OCI-LY3 (cell line): ENCODE measurements around the gene RAB36.

Experiments
- H2AFZ ChIP-seq: fragments of 200-600, 300-600 bp; shearing (Covaris generic); 2 replicates; pipeline ENCODE4 v1.6.0; 2014; ENCODE audit warnings: antibody characterized with exemption, low read depth, low read length
- H3K27ac ChIP-seq: fragments of 200-600, 300-600 bp; sonication (generic); 2 replicates; pipeline ENCODE4 v1.5.1; 2014; ENCODE audit warnings: mild to moderate bottlenecking, low read length, moderate library complexity, mixed read lengths
- H3K27me3 ChIP-seq: fragments of 200-600, 300-600 bp; sonication (generic); 2 replicates; pipeline ENCODE4 v1.6.1; 2014; ENCODE audit warnings: low read depth, low read length, mixed read lengths
- H3K36me3 ChIP-seq: fragments of 200-600, 300-600 bp; sonication (generic); replicated peaks from 2 replicates; pipeline ENCODE3; 2014; ENCODE audit warnings: low read depth, low read length, mixed read lengths
- H3K4me1 ChIP-seq: fragments of 300-600, 200-600 bp; sonication (generic); 2 replicates; pipeline ENCODE4 v1.6.1; 2014; ENCODE audit warnings: low read length, mixed read lengths
- H3K4me2 ChIP-seq: fragments of 200-600, 300-600 bp; sonication (generic); 2 replicates; pipeline ENCODE4 v1.6.1; 2014; ENCODE audit warnings: low read length, mixed read lengths
- H3K4me3 ChIP-seq: fragments of 300-600, 200-600 bp; sonication (generic); 2 replicates; pipeline ENCODE4 v1.5.1; 2014; ENCODE audit warnings: antibody characterized with exemption, mild to moderate bottlenecking, low read length, moderate library complexity
- H3K79me2 ChIP-seq: fragments of 300-600, 200-600 bp; shearing (Covaris generic); 2 replicates; pipeline ENCODE4 v1.6.1; 2014; ENCODE audit warnings: mild to moderate bottlenecking, low read length, mixed read lengths
- H3K9ac ChIP-seq: fragments of 300-600, 200-600 bp; shearing (Covaris generic); 2 replicates; pipeline ENCODE4 v1.6.0; 2014; ENCODE audit warnings: mild to moderate bottlenecking, low read length, moderate library complexity
- H3K9me3 ChIP-seq: fragments of 200-600, 300-600 bp; shearing (Covaris generic); 2 replicates; pipeline ENCODE4 v1.6.1; 2014; ENCODE audit warnings: low read length, mixed read lengths; ENCODE audit not compliant: insufficient read depth
- H4K20me1 ChIP-seq: fragments of 200-600, 300-600 bp; sonication (generic); 2 replicates; pipeline ENCODE4 v1.6.1; 2016; ENCODE audit warnings: low read length, mixed read lengths; ENCODE audit not compliant: insufficient read depth
- CTCF ChIP-seq: fragments of 200-600, 300-600 bp; sonication (generic); IDR thresholded peaks from 2 replicates; pipeline ENCODE4 v1.5.1; 2014; ENCODE audit warnings: antibody characterized with exemption, low read length, low read depth
- EZH2phosphoT487 ChIP-seq: fragments of 200-600 bp; shearing (Covaris generic); IDR thresholded peaks from 2 replicates; pipeline ENCODE4 v1.6.1; 2018; ENCODE audit warnings: antibody characterized with exemption, mixed run types, low read depth

RAB36 gene

GRCh38 chr22:23147617-23148387 lies 2.5 kb downstream of the RAB36 start:
- H3K4me2 ChIP-seq = no peak overlapping the region
- peaks cover 13% of the 10 kb centered on the region for H3K4me1 ChIP-seq
- no peaks in the 10 kb centered on the region for H3K36me3 ChIP-seq
- H3K27ac ChIP-seq = no peak overlapping the region
- peaks cover 6% of the 10 kb centered on the region; the same call in 1 of the 2 replicates for H3K27me3 ChIP-seq
- no peaks in the 10 kb centered on the region for H3K79me2 ChIP-seq
- TF ChIP-seq EZH2phosphoT487 (no peak), CTCF (no peak)
- no peaks in the 10 kb centered on the region for H3K9me3 ChIP-seq
- H3K4me3 ChIP-seq = no peak overlapping the region
- H3K9ac ChIP-seq = no peak overlapping the region
- H2AFZ ChIP-seq = no peak overlapping the region
- H4K20me1 ChIP-seq = no peaks in the 10 kb centered on the region

GRCh38 chr22:23149743-23150238 lies 4.5 kb downstream of the RAB36 start:
- Histone ChIP-seq H3K4me1 (peaks cover 11% of the 10 kb centered on the region), H4K20me1 (no peaks in the 10 kb centered on the region)

GRCh38 chr22:23150762-23151161 lies 5.5 kb downstream of the RAB36 start:
- no peaks in the 10 kb centered on the region for H3K36me3 ChIP-seq
- H3K27me3 ChIP-seq = no peaks in the 10 kb centered on the region
- H3K9me3 ChIP-seq = no peaks in the 10 kb centered on the region
- H3K27ac ChIP-seq = no peak overlapping the region
- no peaks in the 10 kb centered on the region for H4K20me1 ChIP-seq
- no peak overlapping the region for H3K4me3 ChIP-seq
- peaks cover 10% of the 10 kb centered on the region for H3K4me1 ChIP-seq
- no peak overlapping the region for H3K9ac ChIP-seq
- H2AFZ ChIP-seq = no peak overlapping the region
- no peaks in the 10 kb centered on the region for H3K79me2 ChIP-seq
- no peak for TF ChIP-seq CTCF
- TF ChIP-seq EZH2phosphoT487 = no peak
- no peak overlapping the region for H3K4me2 ChIP-seq

More at GRCh38 chr22:23149743-23150238, 4.5 kb downstream of the RAB36 start:
- Histone ChIP-seq H3K9ac (no peak overlapping the region), H3K36me3 (no peaks in the 10 kb centered on the region), H3K79me2 (no peaks in the 10 kb centered on the region), H3K9me3 (no peaks in the 10 kb centered on the region), H2AFZ (no peak overlapping the region), H3K4me3 (no peak overlapping the region), H3K27me3 (no peaks in the 10 kb centered on the region), H3K4me2 (no peak overlapping the region), H3K27ac (no peak overlapping the region)
- no peak for TF ChIP-seq CTCF
- no peak for TF ChIP-seq EZH2phosphoT487

- H3K4me3 ChIP-seq = no peak overlapping the region
- H2AFZ ChIP-seq = no peak overlapping the region
- H3K9me3 ChIP-seq = no peaks in the 10 kb centered on the region
- TF ChIP-seq CTCF = no peak
- no peak for TF ChIP-seq EZH2phosphoT487
- no peaks in the 10 kb centered on the region for H3K36me3 ChIP-seq
- H4K20me1 ChIP-seq = no peaks in the 10 kb centered on the region
- H3K4me1 ChIP-seq = peaks cover 15% of the 10 kb centered on the region
- no peak overlapping the region for H3K9ac ChIP-seq
- no peaks in the 10 kb centered on the region for H3K79me2 ChIP-seq
- no peak overlapping the region for H3K4me2 ChIP-seq
- H3K27ac ChIP-seq = no peak overlapping the region
- no peaks in the 10 kb centered on the region for H3K27me3 ChIP-seq
Observed at GRCh38 chr22:23151827-23152226, 6.5 kb downstream of the RAB36 start.
